ENCODE data around the gene CACHD1. TPM values are rescaled to one million over a fixed set of nuclear protein-coding genes. Genes with fewer than 3 reads are reported as not detected.

CACHD1 gene
- total RNA-seq, 4 donors from 2014 or later: 1.6 to 3.2 (median 2.2) TPM; not detected in 1

DNA sequence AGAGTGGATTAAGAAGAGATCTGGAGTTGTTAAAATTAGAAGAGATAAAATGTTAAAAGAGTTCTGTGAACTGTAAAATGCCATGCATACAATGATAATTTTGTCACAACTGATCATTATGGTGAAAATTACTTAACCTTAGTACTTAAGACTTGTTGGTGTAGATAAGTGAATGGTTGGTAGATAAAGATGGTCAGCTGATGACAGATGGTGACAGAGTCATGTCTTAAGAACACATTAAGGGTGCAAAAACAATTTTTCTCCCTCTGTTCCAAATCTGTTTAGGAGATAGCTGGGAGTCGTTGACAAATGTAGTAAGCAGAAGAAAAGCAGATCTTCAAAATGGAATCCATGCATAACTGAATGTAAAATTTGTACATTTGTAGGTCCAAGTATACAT lies 18.5 kb upstream of the CACHD1 start:
- no peak for TF ChIP-seq POLR2A (IDR thresholded peaks at IDR 0.05)
- TF ChIP-seq POLR2AphosphoS5 (IDR thresholded peaks at IDR 0.05): no peak
- TF ChIP-seq EP300 (IDR thresholded peaks at IDR 0.05; ENCODE audit: low read depth): no peak
- TF ChIP-seq CTCF (IDR thresholded peaks at IDR 0.05): no peak
- 78 to 84% methylated on average over 1 of the region's 1 CpG for WGBS, 2 donors (ENCODE audit: low coverage in 1 of 2)
- Histone ChIP-seq H3K9me3 (no peaks in the 10 kb centered on the region), H3K36me3 (no peaks in the 10 kb centered on the region), H3K27me3 (no peaks in the 10 kb centered on the region), H3K27ac (no peak overlapping the region), H3K4me1 (no peaks in the 10 kb centered on the region), H3K4me3 (no peak overlapping the region)
- in situ Hi-C loops (cut with MboI; ENCODE audit: low pct_ligation_motif_present in 1 of 4, low pct_unique_long_range_greater_than_20kb in 1 of 4, low sequenced_read_pairs in 3 of 4) (loop anchor here in 2 of 4 donors (25.0 kb wide), 1 partner anchor 211 kb away; no protein-coding TSS in a partner anchor), intact Hi-C loops (cut with DNase I; ENCODE audit: low total_unique reads) (no loop called here)
- DNase-seq: no peak

DNA sequence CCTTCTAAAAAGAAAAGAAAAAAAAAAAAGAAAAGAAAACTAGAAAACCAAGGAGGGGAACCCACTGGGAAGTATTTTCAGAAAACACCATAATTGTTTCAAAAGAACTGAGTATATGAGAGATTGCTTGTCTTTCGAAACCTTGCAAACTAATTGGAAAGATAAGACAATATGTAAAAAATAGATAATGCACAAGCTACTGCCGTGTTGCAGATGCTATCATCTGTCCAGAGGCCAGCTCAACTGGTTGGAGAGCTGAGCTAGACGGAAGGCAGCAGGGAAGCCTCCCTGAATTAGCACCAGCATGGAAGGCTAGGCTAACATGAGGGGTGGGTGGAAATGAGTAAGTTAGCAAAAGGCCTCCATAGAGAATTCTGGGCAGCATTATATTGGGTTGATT lies 16.2 kb upstream of the CACHD1 start:
- WGBS, 2 donors (ENCODE audit: low coverage in 1 of 2): 83 to 89% methylated on average over 1 to 3 of the region's 3 CpGs
- Histone ChIP-seq H3K36me3 (no peaks in the 10 kb centered on the region), H3K27me3 (no peaks in the 10 kb centered on the region), H3K4me1 (no peaks in the 10 kb centered on the region), H3K9me3 (no peaks in the 10 kb centered on the region), H3K27ac (no peak overlapping the region), H3K4me3 (no peak overlapping the region)
- intact Hi-C loops (cut with DNase I; ENCODE audit: low total_unique reads): no loop called here
- in situ Hi-C loops (cut with MboI; ENCODE audit: low pct_ligation_motif_present in 1 of 4, low pct_unique_long_range_greater_than_20kb in 1 of 4, low sequenced_read_pairs in 3 of 4): loop anchor here in 2 of 4 donors (25.0 kb wide), 1 partner anchor 209 kb away; no protein-coding TSS in a partner anchor
- TF ChIP-seq POLR2AphosphoS5 (IDR thresholded peaks at IDR 0.05) (no peak), POLR2A (IDR thresholded peaks at IDR 0.05) (no peak), CTCF (IDR thresholded peaks at IDR 0.05) (no peak), EP300 (IDR thresholded peaks at IDR 0.05; ENCODE audit: low read depth) (no peak)
- DNase-seq: no peak

DNA sequence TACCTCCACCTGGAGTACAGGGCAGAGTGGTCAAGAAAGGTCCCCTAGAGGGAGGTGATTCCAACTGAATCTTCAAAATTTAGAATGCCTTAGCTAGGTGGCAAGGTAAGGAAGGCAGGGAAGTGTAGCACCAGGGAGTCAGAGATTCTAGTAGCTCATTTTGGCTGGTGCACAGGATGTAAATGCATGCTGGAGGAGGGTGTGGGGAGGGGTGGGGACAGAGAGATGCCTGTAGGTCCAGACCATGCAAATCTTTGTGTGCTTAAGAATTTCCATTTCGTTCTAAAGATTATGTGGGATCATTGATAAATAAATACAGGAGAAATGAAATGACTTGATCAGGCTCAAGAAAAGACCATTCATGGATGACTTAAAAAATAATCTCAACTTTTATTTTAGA lies 11.0 kb upstream of the CACHD1 start:
- 61 to 64% methylated on average over 1 of the region's 1 CpG for WGBS, 2 donors (ENCODE audit: low coverage in 1 of 2)
- no peaks in the 10 kb centered on the region for H3K36me3 ChIP-seq
- no peaks in the 10 kb centered on the region for H3K9me3 ChIP-seq
- intact Hi-C loops (cut with DNase I; ENCODE audit: low total_unique reads): no loop called here
- H3K27ac ChIP-seq: no peak overlapping the region
- no peaks in the 10 kb centered on the region for H3K4me1 ChIP-seq
- in situ Hi-C loops (cut with MboI; ENCODE audit: low pct_ligation_motif_present in 1 of 4, low pct_unique_long_range_greater_than_20kb in 1 of 4, low sequenced_read_pairs in 3 of 4): loop anchor here in 2 of 4 donors (25.0 kb wide), 1 partner anchor 203 kb away; no protein-coding TSS in a partner anchor
- no peak overlapping the region for H3K4me3 ChIP-seq
- no peaks in the 10 kb centered on the region for H3K27me3 ChIP-seq
- DNase-seq: no peak
- no peak for TF ChIP-seq EP300 (IDR thresholded peaks at IDR 0.05; ENCODE audit: low read depth)
- no peak for TF ChIP-seq POLR2A (IDR thresholded peaks at IDR 0.05)
- TF ChIP-seq CTCF (IDR thresholded peaks at IDR 0.05): no peak
- TF ChIP-seq POLR2AphosphoS5 (IDR thresholded peaks at IDR 0.05): no peak

GRCh38 chr1:64459743-64460142 lies 10.2 kb upstream of the CACHD1 start:
- no peaks in the 10 kb centered on the region for H3K4me1 ChIP-seq
- no peaks in the 10 kb centered on the region for H3K36me3 ChIP-seq
- H3K9me3 ChIP-seq: no peaks in the 10 kb centered on the region
- no peaks in the 10 kb centered on the region for H3K27me3 ChIP-seq
- WGBS, 2 donors (ENCODE audit: low coverage in 1 of 2): 83 to 93% methylated on average over 3 to 5 of the region's 5 CpGs
- no peak overlapping the region for H3K4me3 ChIP-seq
- DNase-seq: no peak
- intact Hi-C loops (cut with DNase I; ENCODE audit: low total_unique reads) (no loop called here), in situ Hi-C loops (cut with MboI; ENCODE audit: low pct_ligation_motif_present in 1 of 4, low pct_unique_long_range_greater_than_20kb in 1 of 4, low sequenced_read_pairs in 3 of 4) (loop anchor here in 2 of 4 donors (25.0 kb wide), 1 partner anchor 203 kb away; no protein-coding TSS in a partner anchor)
- no peak for TF ChIP-seq CTCF (IDR thresholded peaks at IDR 0.05)
- TF ChIP-seq POLR2A (IDR thresholded peaks at IDR 0.05): no peak
- TF ChIP-seq EP300 (IDR thresholded peaks at IDR 0.05; ENCODE audit: low read depth): no peak
- no peak for TF ChIP-seq POLR2AphosphoS5 (IDR thresholded peaks at IDR 0.05)
- H3K27ac ChIP-seq: no peak overlapping the region
